ENCODE data around the gene TOPBP1.

DNA sequence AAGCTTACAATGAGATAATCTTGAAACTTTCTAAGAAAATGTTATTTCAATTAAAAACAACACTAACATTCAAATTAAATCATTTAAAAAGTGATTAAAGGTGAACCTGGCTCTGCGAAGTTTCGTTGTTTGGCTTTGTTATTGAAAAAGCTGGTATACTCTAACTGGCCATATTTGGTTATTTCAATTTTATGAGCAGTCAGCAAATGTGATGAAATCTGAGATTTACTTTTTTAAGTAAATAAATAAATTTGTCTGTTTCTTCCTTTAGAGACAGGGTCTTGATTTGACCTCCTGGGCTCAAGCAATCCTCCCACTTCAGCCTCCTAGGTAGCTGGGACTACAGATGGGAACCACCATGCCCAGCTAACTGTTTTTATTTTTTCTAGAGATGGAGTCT is 50.2 kb downstream of the TOPBP1 start:
- TF ChIP-seq CTCF (IDR thresholded peaks at IDR 0.05) (no peak), POLR2A (IDR thresholded peaks at IDR 0.05) (no peak)
